ENCODE data around the gene AMPH.

DNA sequence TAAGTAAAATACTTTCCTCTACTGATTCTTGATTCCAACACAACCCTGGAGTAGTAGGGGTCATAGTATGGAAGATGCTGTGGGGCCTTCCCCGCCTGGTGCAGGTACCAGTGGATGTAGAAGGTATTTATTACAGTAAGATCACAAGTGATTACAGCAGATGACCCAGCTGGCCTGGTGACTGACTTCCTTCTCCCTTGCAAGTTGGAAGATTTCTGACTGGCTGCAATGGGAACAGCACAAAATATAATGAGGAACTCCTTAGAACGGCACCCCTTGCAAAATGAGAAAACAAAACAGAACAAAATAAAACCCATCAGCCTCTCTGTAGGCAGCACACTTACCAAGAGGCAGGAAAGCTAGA lies 296.1 kb downstream of the AMPH start:
- TF ChIP-seq, protein P1, sequence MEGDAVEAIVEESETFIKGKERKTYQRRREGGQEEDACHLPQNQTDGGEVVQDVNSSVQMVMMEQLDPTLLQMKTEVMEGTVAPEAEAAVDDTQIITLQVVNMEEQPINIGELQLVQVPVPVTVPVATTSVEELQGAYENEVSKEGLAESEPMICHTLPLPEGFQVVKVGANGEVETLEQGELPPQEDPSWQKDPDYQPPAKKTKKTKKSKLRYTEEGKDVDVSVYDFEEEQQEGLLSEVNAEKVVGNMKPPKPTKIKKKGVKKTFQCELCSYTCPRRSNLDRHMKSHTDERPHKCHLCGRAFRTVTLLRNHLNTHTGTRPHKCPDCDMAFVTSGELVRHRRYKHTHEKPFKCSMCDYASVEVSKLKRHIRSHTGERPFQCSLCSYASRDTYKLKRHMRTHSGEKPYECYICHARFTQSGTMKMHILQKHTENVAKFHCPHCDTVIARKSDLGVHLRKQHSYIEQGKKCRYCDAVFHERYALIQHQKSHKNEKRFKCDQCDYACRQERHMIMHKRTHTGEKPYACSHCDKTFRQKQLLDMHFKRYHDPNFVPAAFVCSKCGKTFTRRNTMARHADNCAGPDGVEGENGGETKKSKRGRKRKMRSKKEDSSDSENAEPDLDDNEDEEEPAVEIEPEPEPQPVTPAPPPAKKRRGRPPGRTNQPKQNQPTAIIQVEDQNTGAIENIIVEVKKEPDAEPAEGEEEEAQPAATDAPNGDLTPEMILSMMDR (IDR thresholded peaks at IDR 0.05): no peak
- TF ChIP-seq EP300 (IDR thresholded peaks at IDR 0.05): no peak

Measured in esophagus muscularis mucosa (tissue), 3 donors.